ENCODE results near the gene CGREF1.
A peak's percentile ranks its signal among the peaks of the same experiment; 100 is the strongest.

The CGREF1 gene

GRCh38 chr2:27135478-27135955, 16.6 kb upstream of the CGREF1 start:
- Histone ChIP-seq H4K20me1 (ENCODE audit: insufficient read depth, low read length) (peaks cover 34% of the 10 kb centered on the region), H3K4me3 (ENCODE audit: low read depth in 1 of 2, low read length in 2 of 2) (peak overlapping the region in 1 of 2 experiments; percentile 90; a peak in 1 of 4 replicates), H3K9me3 (ENCODE audit: insufficient read depth, low read length, severe bottlenecking) (no peaks in the 10 kb centered on the region), H3K9ac (ENCODE audit: low read depth, low read length) (no peak overlapping the region; the same call in 1 of the 2 replicates), H3K27me3 (ENCODE audit: insufficient read depth, low read length, poor library complexity) (peaks cover 2% of the 10 kb centered on the region), H3K79me2 (ENCODE audit: insufficient read depth, low read length) (peaks cover 25% of the 10 kb centered on the region), H3K27ac (ENCODE audit: low read length) (peak overlapping the region; percentile 73), H2AFZ (ENCODE audit: low read depth, low read length) (peak overlapping the region; percentile 96), H3K4me2 (ENCODE audit: insufficient read depth, low read length) (peak overlapping the region; percentile 68; the same call in 1 of the 2 replicates), H3K36me3 (ENCODE audit: insufficient read depth, low read length) (peaks cover 27% of the 10 kb centered on the region), H3K4me1 (ENCODE audit: insufficient read depth, low read length) (peaks cover 28% of the 10 kb centered on the region)
- TF ChIP-seq EZH2 (IDR thresholded peaks at IDR 0.05; ENCODE audit: borderline replicate concordance, low read depth, low read length, severe bottlenecking): no peak
- no peak for TF ChIP-seq CTCF (IDR thresholded peaks at IDR 0.05; ENCODE audit: borderline replicate concordance, extremely low read depth, low read length, poor library complexity, severe bottlenecking)
- ATAC-seq (ENCODE audit: insufficient read depth, low read depth) (no peak), DNase-seq (no peak)

GRCh38 chr2:27134781-27135477, 16.0 kb upstream of the CGREF1 start:
- Histone ChIP-seq H3K27me3 (ENCODE audit: insufficient read depth, low read length, poor library complexity) (peaks cover 2% of the 10 kb centered on the region), H2AFZ (ENCODE audit: low read depth, low read length) (peak overlapping the region; percentile 96), H3K4me2 (ENCODE audit: insufficient read depth, low read length) (peak overlapping the region; percentile 68), H3K9ac (ENCODE audit: low read depth, low read length) (peak overlapping the region; percentile 90), H3K4me3 (ENCODE audit: low read depth in 1 of 2, low read length in 2 of 2) (peak overlapping the region; percentile 10 to 90; a peak in 3 of 4 replicates), H3K9me3 (ENCODE audit: insufficient read depth, low read length, severe bottlenecking) (no peaks in the 10 kb centered on the region), H3K4me1 (ENCODE audit: insufficient read depth, low read length) (peaks cover 28% of the 10 kb centered on the region), H3K27ac (ENCODE audit: low read length) (peak overlapping the region; percentile 73), H4K20me1 (ENCODE audit: insufficient read depth, low read length) (peaks cover 34% of the 10 kb centered on the region), H3K36me3 (ENCODE audit: insufficient read depth, low read length) (peaks cover 33% of the 10 kb centered on the region), H3K79me2 (ENCODE audit: insufficient read depth, low read length) (peaks cover 25% of the 10 kb centered on the region)
- TF ChIP-seq EZH2 (IDR thresholded peaks at IDR 0.05; ENCODE audit: borderline replicate concordance, low read depth, low read length, severe bottlenecking) (no peak), CTCF (IDR thresholded peaks at IDR 0.05; ENCODE audit: borderline replicate concordance, extremely low read depth, low read length, poor library complexity, severe bottlenecking) (no peak)
- ATAC-seq (ENCODE audit: insufficient read depth, low read depth) (no peak), DNase-seq (no peak)

- peak; percentile 95 for ATAC-seq (ENCODE audit: insufficient read depth, low read depth)
- Histone ChIP-seq H2AFZ (ENCODE audit: low read depth, low read length) (peak within 1 kb of the TSS; percentile 96), H3K9me3 (ENCODE audit: insufficient read depth, low read length, severe bottlenecking) (no peaks in the 10 kb centered on the region), H3K27ac (ENCODE audit: low read length) (peak within 1 kb of the TSS; percentile 81), H3K36me3 (ENCODE audit: insufficient read depth, low read length) (peaks cover 34% of the 10 kb centered on the region), H3K4me2 (ENCODE audit: insufficient read depth, low read length) (peak within 1 kb of the TSS; percentile 89), H4K20me1 (ENCODE audit: insufficient read depth, low read length) (peaks cover 34% of the 10 kb centered on the region), H3K4me1 (ENCODE audit: insufficient read depth, low read length) (peaks cover 28% of the 10 kb centered on the region), H3K9ac (ENCODE audit: low read depth, low read length) (peak within 1 kb of the TSS; percentile 90), H3K4me3 (ENCODE audit: low read depth in 1 of 2, low read length in 2 of 2) (peak within 1 kb of the TSS; percentile 90), H3K27me3 (ENCODE audit: insufficient read depth, low read length, poor library complexity) (peaks cover 2% of the 10 kb centered on the region), H3K79me2 (ENCODE audit: insufficient read depth, low read length) (peaks cover 25% of the 10 kb centered on the region)
- peak; percentile 97 for DNase-seq
- TF ChIP-seq EZH2 (IDR thresholded peaks at IDR 0.05; ENCODE audit: borderline replicate concordance, low read depth, low read length, severe bottlenecking) (no peak), CTCF (IDR thresholded peaks at IDR 0.05; ENCODE audit: borderline replicate concordance, extremely low read depth, low read length, poor library complexity, severe bottlenecking) (peak; percentile 33)
Measured at GRCh38 chr2:27133905-27134780, 15.2 kb upstream of the CGREF1 start, which contains the start of gene PREB. TSS of gene PREB (minus strand) at chr2:27134636. CDS start at chr2:27134421, 215 bp downstream.

Measured in DND-41 (cell line).